ENCODE data around the gene RXFP2.

DNA sequence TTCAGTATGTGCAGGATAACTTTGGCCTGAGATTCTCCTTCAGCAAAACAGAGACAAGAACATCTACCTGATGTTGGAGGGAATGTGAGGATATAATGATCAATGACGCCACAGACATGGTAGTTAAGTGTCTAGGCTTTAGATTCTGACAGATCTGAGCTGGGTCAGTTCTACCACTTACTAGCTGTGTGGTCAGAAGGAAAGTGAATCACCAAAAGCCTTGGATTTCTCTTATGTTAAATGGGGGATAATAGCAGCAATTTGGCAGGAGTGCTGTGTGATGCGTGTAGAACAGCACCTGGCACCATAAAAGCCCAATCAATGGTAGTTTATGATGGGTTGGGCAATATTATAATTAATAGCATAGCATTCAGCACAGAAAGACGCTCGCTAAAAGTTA, 41.7 kb downstream of the RXFP2 start:
- no peak for TF ChIP-seq POLR2AphosphoS5 (IDR thresholded peaks at IDR 0.05; ENCODE audit: low read depth)
- TF ChIP-seq, protein P1, sequence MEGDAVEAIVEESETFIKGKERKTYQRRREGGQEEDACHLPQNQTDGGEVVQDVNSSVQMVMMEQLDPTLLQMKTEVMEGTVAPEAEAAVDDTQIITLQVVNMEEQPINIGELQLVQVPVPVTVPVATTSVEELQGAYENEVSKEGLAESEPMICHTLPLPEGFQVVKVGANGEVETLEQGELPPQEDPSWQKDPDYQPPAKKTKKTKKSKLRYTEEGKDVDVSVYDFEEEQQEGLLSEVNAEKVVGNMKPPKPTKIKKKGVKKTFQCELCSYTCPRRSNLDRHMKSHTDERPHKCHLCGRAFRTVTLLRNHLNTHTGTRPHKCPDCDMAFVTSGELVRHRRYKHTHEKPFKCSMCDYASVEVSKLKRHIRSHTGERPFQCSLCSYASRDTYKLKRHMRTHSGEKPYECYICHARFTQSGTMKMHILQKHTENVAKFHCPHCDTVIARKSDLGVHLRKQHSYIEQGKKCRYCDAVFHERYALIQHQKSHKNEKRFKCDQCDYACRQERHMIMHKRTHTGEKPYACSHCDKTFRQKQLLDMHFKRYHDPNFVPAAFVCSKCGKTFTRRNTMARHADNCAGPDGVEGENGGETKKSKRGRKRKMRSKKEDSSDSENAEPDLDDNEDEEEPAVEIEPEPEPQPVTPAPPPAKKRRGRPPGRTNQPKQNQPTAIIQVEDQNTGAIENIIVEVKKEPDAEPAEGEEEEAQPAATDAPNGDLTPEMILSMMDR (IDR thresholded peaks at IDR 0.05; ENCODE audit: insufficient read depth, low read length) = no peak
